HepG2 (cell line): ENCODE measurements around the gene SETD1A. TPM values are rescaled to one million over a fixed set of nuclear protein-coding genes. Genes with fewer than 3 reads are reported as not detected.

Experiments used
- ATAD3A ChIP-seq: sonication (generic); formaldehyde crosslinking; IDR thresholded peaks from 2 replicates; pipeline ENCODE4 v1.4.0; 2020; ENCODE audit warnings: missing genetic modification reagents
- CC2D1A ChIP-seq: sonication (generic); formaldehyde crosslinking; IDR thresholded peaks from 2 replicates; pipeline ENCODE4 v1.8.1; 2023; ENCODE audit warnings: mild to moderate bottlenecking, missing genetic modification reagents
- CEBPG ChIP-seq: IDR thresholded peaks from 2 replicates; pipeline ENCODE4 v1.6.1; 2016
- CENPT ChIP-seq: sonication (generic); formaldehyde crosslinking; IDR thresholded peaks from 2 replicates; pipeline ENCODE4 v1.8.0; 2022; ENCODE audit warnings: low read depth, mild to moderate bottlenecking, moderate library complexity, missing genetic modification reagents
- CREBL2 ChIP-seq: sonication (generic); formaldehyde crosslinking; IDR thresholded peaks from 2 replicates; pipeline ENCODE4 v1.8.1; 2023; ENCODE audit warnings: missing genetic modification reagents, mild to moderate bottlenecking, borderline replicate concordance
- DMTF1 ChIP-seq: sonication (generic); formaldehyde crosslinking; IDR thresholded peaks from 2 replicates; pipeline ENCODE4 v1.4.0; 2020; ENCODE audit warnings: mild to moderate bottlenecking, missing genetic modification reagents
- HDAC2 ChIP-seq: sonication (generic); formaldehyde crosslinking; IDR thresholded peaks from 2 replicates; pipeline ENCODE4 v1.4.0; 2020; ENCODE audit warnings: missing genetic modification reagents
- HOXA5 ChIP-seq: sonication (generic); formaldehyde crosslinking; IDR thresholded peaks from 2 replicates; pipeline ENCODE4 v1.4.0; 2020; ENCODE audit warnings: missing genetic modification reagents
- JDP2 ChIP-seq: sonication (generic); formaldehyde crosslinking; IDR thresholded peaks from 2 replicates; pipeline ENCODE4 v1.8.1; 2022; ENCODE audit warnings: missing genetic modification reagents, borderline replicate concordance
- JUNB ChIP-seq: sonication (generic); formaldehyde crosslinking; IDR thresholded peaks from 2 replicates; pipeline ENCODE4 v1.8.0; 2022; ENCODE audit warnings: missing genetic modification reagents, mild to moderate bottlenecking, borderline replicate concordance
- MED13 ChIP-seq: sonication (generic); formaldehyde crosslinking; IDR thresholded peaks from 2 replicates; pipeline ENCODE4 v1.5.0; 2020; ENCODE audit warnings: missing genetic modification reagents
- MIER2 ChIP-seq: IDR thresholded peaks from 2 replicates; pipeline ENCODE4 v1.6.1; 2016; ENCODE audit warnings: missing biosample characterization, missing genetic modification reagents
- NFKB2 ChIP-seq: sonication (generic); formaldehyde crosslinking; IDR thresholded peaks from 2 replicates; pipeline ENCODE4 v1.4.0; 2020; ENCODE audit warnings: missing genetic modification reagents, borderline replicate concordance
- PATZ1 ChIP-seq: sonication (generic); formaldehyde crosslinking; IDR thresholded peaks from 2 replicates; pipeline ENCODE4 v1.4.0; 2020; ENCODE audit warnings: missing genetic modification reagents
- PHF5A ChIP-seq: IDR thresholded peaks from one replicate; pipeline ENCODE4 v1.6.1; 2018; ENCODE audit warnings: low read depth, missing genetic modification reagents; ENCODE audit not compliant: unreplicated experiment
- RNF2 ChIP-seq: fragments of 450-650 bp; conservative IDR thresholded peaks from 2 replicates; pipeline ENCODE4 v1.6.1; 2016; ENCODE audit warnings: low read depth
- SETDB1 ChIP-seq: sonication (generic); formaldehyde crosslinking; IDR thresholded peaks from 2 replicates; pipeline ENCODE4 v1.5.1; 2020; ENCODE audit warnings: missing genetic modification reagents, mild to moderate bottlenecking, borderline replicate concordance
- TMF1 ChIP-seq: sonication (generic); formaldehyde crosslinking; IDR thresholded peaks from 2 replicates; pipeline ENCODE4 v1.8.1; 2022; ENCODE audit warnings: low read depth, missing genetic modification reagents
- TOE1 ChIP-seq: sonication (generic); formaldehyde crosslinking; IDR thresholded peaks from 2 replicates; pipeline ENCODE4 v1.4.0; 2020; ENCODE audit warnings: mild to moderate bottlenecking, missing genetic modification reagents
- ZKSCAN1 ChIP-seq: fragments of 150-350 bp; IDR thresholded peaks from 2 replicates; pipeline ENCODE4 v1.6.1; 2014; ENCODE audit warnings: low read length
- ZNF101 ChIP-seq: sonication (generic); formaldehyde crosslinking; IDR thresholded peaks from 2 replicates; pipeline ENCODE4 v1.4.0; 2020; ENCODE audit warnings: mild to moderate bottlenecking, low read depth, missing genetic modification reagents, borderline replicate concordance
- ZNF136 ChIP-seq: sonication (generic); formaldehyde crosslinking; IDR thresholded peaks from 2 replicates; pipeline ENCODE4 v1.8.1; 2022; ENCODE audit warnings: low read depth, mild to moderate bottlenecking, moderate library complexity, missing genetic modification reagents
- ZNF891 ChIP-seq: sonication (generic); formaldehyde crosslinking; IDR thresholded peaks from 2 replicates; pipeline ENCODE4 v1.5.0; 2020; ENCODE audit warnings: mild to moderate bottlenecking, missing genetic modification reagents
- polyA plus RNA-seq, 8 experiments: library from polyadenylated mRNA; depleted of rRNA in 3 of 8; stranded (reverse) in 7 of 8; unstranded in 1 of 8; fragments of >200 nt; fragmentation: Illumina TruSeq in 4 of 8; extraction: Trizol in 4 of 8; gene quantifications; 2 replicates each; pipeline versions ENCODE4 v1.2.1 to v1.2.3, GENCODE V29; 2011 to 2016; ENCODE audit warnings: low read depth in 4 of 8, missing spikeins in 1 of 8, mixed read lengths in 1 of 8; ENCODE audit not compliant: insufficient read depth in 1 of 8
- total RNA-seq, 5 experiments: library from RNA; depleted of rRNA; stranded (reverse); fragments of >200 nt; fragmentation: Illumina TruSeq; extraction: Trizol; gene quantifications; 2 replicates each; pipeline ENCODE4 v1.2.3, GENCODE V29; 2016; ENCODE audit warnings: low read depth in 1 of 5
- TF ChIP-seq, protein P1 (sequence below): sonication (generic); formaldehyde crosslinking; IDR thresholded peaks from 2 replicates; pipeline ENCODE4 v1.5.0; 2020; ENCODE audit warnings: mild to moderate bottlenecking, missing genetic modification reagents

Gene SETD1A
- total and polyA plus RNA-seq, 2 of the 13 experiments (the other 11 are each of a cell fraction or from before 2014, with no cell fraction given): 3.8 to 5.6 TPM

DNA sequence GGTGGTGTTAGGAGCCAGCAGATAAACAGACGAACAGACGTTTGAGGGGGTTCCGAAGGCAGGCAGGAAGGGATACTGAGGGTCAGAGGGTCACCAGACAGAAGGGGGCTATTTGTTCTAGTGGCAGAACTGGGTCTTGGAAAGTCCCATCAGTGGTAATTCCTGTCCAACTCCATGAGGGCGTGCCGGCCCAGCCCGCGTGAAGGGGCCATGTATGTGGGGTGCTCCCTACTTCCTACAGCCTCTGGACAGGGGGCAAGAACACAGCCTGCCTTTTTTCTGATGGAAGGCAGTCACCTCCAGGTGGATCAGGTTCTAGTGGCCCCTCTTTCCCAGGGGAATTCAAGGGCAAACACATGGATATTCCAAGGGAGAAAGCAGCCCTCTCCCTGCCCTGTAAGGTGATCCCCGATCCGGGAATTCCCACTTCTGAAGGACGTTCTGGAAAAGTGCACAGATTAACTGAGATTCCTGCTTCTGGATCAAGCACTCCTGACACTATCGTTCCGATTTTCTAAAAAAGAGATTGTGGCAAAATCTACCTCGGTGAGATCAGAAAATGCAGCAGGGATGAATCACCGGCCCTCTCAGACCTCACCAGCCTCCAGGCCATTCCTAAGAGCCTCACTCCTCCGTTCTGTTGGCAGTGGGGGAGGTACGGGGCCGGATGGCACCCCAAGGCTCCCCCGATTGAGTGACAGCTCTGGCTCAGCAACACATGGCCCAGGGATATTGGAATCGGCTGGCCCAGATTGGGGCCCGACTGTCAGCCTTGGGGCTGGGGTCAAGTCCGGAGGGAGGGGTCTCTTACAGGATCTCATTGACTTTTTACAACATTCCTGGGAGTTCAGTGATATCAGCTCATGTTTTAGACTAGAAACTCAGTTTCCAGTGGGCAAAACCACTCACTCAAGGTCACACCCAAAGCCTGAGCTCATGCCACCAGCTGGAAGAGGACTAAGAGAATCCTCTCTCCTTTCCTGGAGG, 40.5 kb downstream of the SETD1A start (continued):
- 0 out of 2 replicates have a peak, but pooled peaks have one; percentile 15 for TF ChIP-seq DMTF1 (CRISPR knock-in tag)
- no peak for TF ChIP-seq TOE1 (CRISPR knock-in tag)
- no peak for TF ChIP-seq ZKSCAN1
- 0 out of 2 replicates have a peak, but pooled peaks have one; percentile 58 for TF ChIP-seq ZNF136 (CRISPR knock-in tag)
- no peak; the same call in 1 of the 2 replicates for TF ChIP-seq NFKB2
- TF ChIP-seq CC2D1A (CRISPR knock-in tag): no peak
- peak; percentile 4; the same call in 1 of the 2 replicates for TF ChIP-seq HDAC2
- no peak for TF ChIP-seq CEBPG (CRISPR knock-in tag)
- TF ChIP-seq ATAD3A (CRISPR knock-in tag): no peak
- peak; percentile 66 for TF ChIP-seq PATZ1 (CRISPR knock-in tag)
- no peak; the same call in 1 of the 2 replicates for TF ChIP-seq ZNF891 (CRISPR knock-in tag)
- no peak for TF ChIP-seq PHF5A
- TF ChIP-seq JUNB (CRISPR knock-in tag): no peak
- TF ChIP-seq SETDB1 (CRISPR knock-in tag): no peak
- no peak for TF ChIP-seq TMF1
- TF ChIP-seq MED13: no peak; the same call in 1 of the 2 replicates
- no peak for TF ChIP-seq RNF2
- TF ChIP-seq, protein P1, sequence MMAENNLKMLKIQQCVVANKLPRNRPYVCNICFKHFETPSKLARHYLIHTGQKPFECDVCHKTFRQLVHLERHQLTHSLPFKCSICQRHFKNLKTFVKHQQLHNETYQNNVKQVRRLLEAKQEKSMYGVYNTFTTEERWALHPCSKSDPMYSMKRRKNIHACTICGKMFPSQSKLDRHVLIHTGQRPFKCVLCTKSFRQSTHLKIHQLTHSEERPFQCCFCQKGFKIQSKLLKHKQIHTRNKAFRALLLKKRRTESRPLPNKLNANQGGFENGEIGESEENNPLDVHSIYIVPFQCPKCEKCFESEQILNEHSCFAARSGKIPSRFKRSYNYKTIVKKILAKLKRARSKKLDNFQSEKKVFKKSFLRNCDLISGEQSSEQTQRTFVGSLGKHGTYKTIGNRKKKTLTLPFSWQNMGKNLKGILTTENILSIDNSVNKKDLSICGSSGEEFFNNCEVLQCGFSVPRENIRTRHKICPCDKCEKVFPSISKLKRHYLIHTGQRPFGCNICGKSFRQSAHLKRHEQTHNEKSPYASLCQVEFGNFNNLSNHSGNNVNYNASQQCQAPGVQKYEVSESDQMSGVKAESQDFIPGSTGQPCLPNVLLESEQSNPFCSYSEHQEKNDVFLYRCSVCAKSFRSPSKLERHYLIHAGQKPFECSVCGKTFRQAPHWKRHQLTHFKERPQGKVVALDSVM (CRISPR knock-in tag): peak; percentile 31; the same call in 1 of the 2 replicates
- no peak for TF ChIP-seq CREBL2 (CRISPR knock-in tag)
- no peak for TF ChIP-seq MIER2 (CRISPR knock-in tag)
- 0 out of 2 replicates have a peak, but pooled peaks have one; percentile 13 for TF ChIP-seq CENPT (CRISPR knock-in tag)
- no peak for TF ChIP-seq HOXA5 (CRISPR knock-in tag)
- no peak for TF ChIP-seq JDP2 (CRISPR knock-in tag)
- no peak for TF ChIP-seq ZNF101
